ENCODE measurements around the gene SMAD4. TPM values are rescaled to one million over a fixed set of nuclear protein-coding genes. Genes with fewer than 3 reads are reported as not detected.

The SMAD4 gene
- total and polyA plus RNA-seq, 2 of the 13 experiments (the other 11 are each of a cell fraction or from before 2014, with no cell fraction given) = 70.2 to 72.0 TPM

- TF ChIP-seq AHDC1 (CRISPR knock-in tag; IDR thresholded peaks at IDR 0.05; ENCODE audit: borderline replicate concordance) (peak; percentile 49; the same call in 1 of the 2 replicates), HNRNPH1 (optimal IDR thresholded peaks at IDR 0.05; ENCODE audit: low read depth, low read length) (no peak), CHD2 (IDR thresholded peaks at IDR 0.05; ENCODE audit: low read depth, low read length) (no peak), STAT6 (CRISPR knock-in tag; IDR thresholded peaks at IDR 0.05; ENCODE audit: borderline replicate concordance) (no peak), MXD1 (CRISPR knock-in tag; IDR thresholded peaks at IDR 0.05) (no peak), BRD4 (CRISPR knock-in tag; IDR thresholded peaks at IDR 0.05) (no peak), ARID4A (CRISPR knock-in tag; IDR thresholded peaks at IDR 0.05; ENCODE audit: borderline replicate concordance) (peak; percentile 26; the same call in 1 of the 2 replicates), ZC3H4 (CRISPR knock-in tag; IDR thresholded peaks at IDR 0.05; ENCODE audit: borderline replicate concordance) (no peak), CSRNP2 (CRISPR knock-in tag; conservative IDR thresholded peaks at IDR 0.05; ENCODE audit: low read depth) (no peak), SP5 (CRISPR knock-in tag; IDR thresholded peaks at IDR 0.05; ENCODE audit: borderline replicate concordance, low read depth) (no peak), NONO (IDR thresholded peaks at IDR 0.05) (no peak), NONO (CRISPR knock-in tag; conservative IDR thresholded peaks at IDR 0.05) (no peak), ZNF549 (CRISPR knock-in tag; IDR thresholded peaks at IDR 0.05) (no peak), IKZF1 (IDR thresholded peaks at IDR 0.05) (no peak)
Observed at GRCh38 chr18:51038110-51038509, 8.1 kb downstream of the SMAD4 start (continued).
